IPS-20b (cell line): ENCODE results near the gene REM2.
"Not testable (repeated sequence)": the region's sequence is repeated elsewhere in the genome, so short reads cannot be mapped to it uniquely, and the experiment has no call there.

ENCODE experiments used
- H3K27ac ChIP-seq: one replicate; pipeline ENCODE4 v1.5.1; 2013; ENCODE audit warnings: low read length
- H3K27me3 ChIP-seq: 2 replicates; pipeline ENCODE4 v1.6.1; 2013; ENCODE audit warnings: mild to moderate bottlenecking, low read length, inconsistent platforms; ENCODE audit not compliant: insufficient read depth
- H3K36me3 ChIP-seq: 2 replicates; pipeline ENCODE4 v1.6.1; 2013; ENCODE audit warnings: low read depth, mild to moderate bottlenecking, inconsistent platforms, low read length, moderate library complexity; ENCODE audit not compliant: insufficient read depth
- H3K4me1 ChIP-seq: 2 replicates; pipeline ENCODE4 v1.6.1; 2013; ENCODE audit warnings: mild to moderate bottlenecking, control low read depth, inconsistent platforms, low read length, moderate library complexity; ENCODE audit not compliant: insufficient read depth
- H3K4me3 ChIP-seq: 2 replicates; pipeline ENCODE4 v1.5.1; 2013; ENCODE audit warnings: mild to moderate bottlenecking, low read length, inconsistent platforms
- H3K9ac ChIP-seq: 2 replicates; pipeline ENCODE4 v1.6.1; 2013; ENCODE audit warnings: low read depth, mild to moderate bottlenecking, inconsistent platforms, low read length, moderate library complexity
- H3K9me3 ChIP-seq: 2 replicates; pipeline ENCODE4 v1.6.1; 2013; ENCODE audit warnings: mild to moderate bottlenecking, low read depth, low read length, inconsistent platforms; ENCODE audit not compliant: insufficient read depth

Gene REM2

GRCh38 chr14:22907429-22907828, 24.4 kb downstream of the REM2 start:
- no peaks in the 10 kb centered on the region for H3K9me3 ChIP-seq
- no peak overlapping the region for H3K4me3 ChIP-seq
- no peaks in the 10 kb centered on the region for H3K27me3 ChIP-seq
- no peak overlapping the region for H3K27ac ChIP-seq
- H3K9ac ChIP-seq, result no peak overlapping the region
- no peaks in the 10 kb centered on the region for H3K4me1 ChIP-seq
- H3K36me3 ChIP-seq, result peaks cover 86% of the 10 kb centered on the region

- H3K36me3 ChIP-seq, result peaks cover 75% of the 10 kb centered on the region
- no peak overlapping the region for H3K4me3 ChIP-seq
- H3K27ac ChIP-seq, result no peak overlapping the region
- no peak overlapping the region for H3K9ac ChIP-seq
- no peaks in the 10 kb centered on the region for H3K27me3 ChIP-seq
- no peaks in the 10 kb centered on the region for H3K9me3 ChIP-seq
- no peaks in the 10 kb centered on the region for H3K4me1 ChIP-seq
Observed at GRCh38 chr14:22908601-22909000, 25.6 kb downstream of the REM2 start.

- H3K4me3 ChIP-seq, result no peak overlapping the region
- H3K27me3 ChIP-seq, result no peaks in the 10 kb centered on the region
- no peaks in the 10 kb centered on the region for H3K4me1 ChIP-seq
- no peak overlapping the region for H3K9ac ChIP-seq
- H3K9me3 ChIP-seq, result no peaks in the 10 kb centered on the region
- no peak overlapping the region for H3K27ac ChIP-seq
- H3K36me3 ChIP-seq, result peaks cover 53% of the 10 kb centered on the region
Observed at GRCh38 chr14:22910916-22911315, 27.9 kb downstream of the REM2 start.

DNA sequence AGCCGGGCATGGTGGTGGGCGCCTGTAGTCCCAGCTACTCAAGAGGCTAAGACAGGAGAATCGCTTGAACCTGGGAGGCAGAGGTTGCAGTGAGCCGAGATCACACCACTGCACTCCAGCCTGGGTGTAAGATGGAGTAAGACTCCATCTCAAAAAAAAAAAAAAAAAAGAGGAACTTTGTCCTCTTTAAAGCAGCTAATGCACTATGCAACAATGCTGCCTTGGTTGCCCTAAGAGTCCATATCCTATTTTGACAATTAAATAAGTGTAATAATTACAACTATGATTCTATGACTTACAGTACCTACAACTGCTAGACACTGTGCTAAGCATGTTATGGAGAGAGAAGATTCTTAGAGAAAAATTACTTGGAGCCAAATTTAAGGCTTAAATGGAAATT, 31.8 kb downstream of the REM2 start:
- not testable (repeated sequence) for H3K27ac ChIP-seq
- peaks cover 31% of the 10 kb centered on the region for H3K36me3 ChIP-seq

DNA sequence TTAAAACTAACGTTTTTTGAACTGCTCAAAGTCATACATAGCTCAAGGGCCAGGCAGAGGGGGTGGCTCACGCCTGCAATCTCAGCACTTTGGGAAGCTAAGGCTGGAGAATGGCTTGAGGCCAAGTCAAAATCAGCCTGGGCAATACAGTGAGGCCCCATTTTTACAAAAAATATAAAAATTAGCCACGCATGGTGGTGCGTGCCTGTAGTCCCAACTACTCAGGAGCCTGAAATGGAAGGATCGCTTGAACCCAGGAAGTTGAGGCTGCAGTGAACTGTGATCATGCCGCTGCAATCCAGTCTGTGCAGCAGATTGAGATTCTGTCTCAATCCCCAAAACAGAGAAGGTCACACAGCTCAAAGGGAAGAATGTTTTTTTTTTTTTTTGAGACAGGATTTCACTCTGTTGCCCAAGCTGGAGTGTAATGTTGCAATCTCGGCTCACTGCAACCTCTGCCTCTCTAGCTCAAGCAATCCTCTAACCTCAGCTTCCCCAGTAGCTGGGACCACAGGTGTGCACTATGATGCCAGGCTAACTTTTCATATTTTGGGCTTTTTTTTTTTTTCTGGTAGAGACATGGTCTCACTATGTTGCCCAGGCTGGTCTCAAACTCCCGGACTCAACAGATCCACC, 33.0 kb downstream of the REM2 start:
- Histone ChIP-seq H3K27me3 (no peaks in the 10 kb centered on the region), H3K9me3 (no peaks in the 10 kb centered on the region), H3K36me3 (peaks cover 39% of the 10 kb centered on the region), H3K4me3 (no peak overlapping the region), H3K9ac (no peak overlapping the region), H3K4me1 (peaks cover 6% of the 10 kb centered on the region), H3K27ac (no peak overlapping the region)

More for the DNA sequence above, 31.8 kb downstream of the REM2 start:
- not testable (repeated sequence) for H3K9ac ChIP-seq, H3K27me3 ChIP-seq, H3K9me3 ChIP-seq, H3K4me1 ChIP-seq, H3K4me3 ChIP-seq

DNA sequence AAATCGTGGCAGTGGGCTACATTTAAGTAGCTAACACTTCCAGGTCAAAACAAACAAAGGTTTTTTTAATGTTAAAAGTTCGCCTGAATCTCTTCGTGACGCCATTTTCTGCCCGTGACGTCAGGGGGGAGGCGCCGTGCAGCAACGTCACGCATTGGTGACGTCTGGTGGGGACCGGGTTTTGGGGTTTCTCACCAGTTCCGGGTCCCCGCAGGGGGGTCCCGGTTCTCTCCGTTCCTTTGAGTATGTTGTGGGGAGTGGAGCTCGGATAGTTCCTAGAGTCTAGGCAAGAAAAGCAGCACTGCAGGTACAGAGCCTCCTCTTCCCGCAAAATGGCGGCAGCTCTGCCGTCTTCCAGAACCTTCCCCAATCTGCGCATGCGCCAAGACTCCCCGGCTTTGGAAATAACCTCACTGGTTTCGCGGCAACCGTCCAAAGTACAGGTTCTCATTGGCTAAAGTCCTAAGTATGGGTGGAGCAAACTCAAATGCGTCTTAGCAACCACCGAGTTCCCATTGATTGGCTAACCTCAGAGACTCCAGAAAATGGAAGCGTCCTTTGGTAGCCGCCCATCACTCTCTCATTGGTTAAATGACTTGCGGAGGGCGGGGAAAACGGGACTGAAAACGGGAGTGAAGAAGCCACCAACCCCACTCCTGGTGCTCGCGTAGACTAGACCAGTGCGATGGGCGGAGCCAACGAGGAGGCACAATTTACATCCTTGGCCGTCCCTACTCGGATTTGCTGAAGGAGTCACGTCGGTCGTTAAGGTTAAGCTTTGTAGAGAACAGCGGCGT, 36.0 kb downstream of the REM2 start, which contains the start of gene RBM23:
TSS of gene RBM23 (minus strand) at position 346 of the 797 bp plus-strand sequence.
- no peaks in the 10 kb centered on the region for H3K27me3 ChIP-seq
- H3K9me3 ChIP-seq, result no peaks in the 10 kb centered on the region
- H3K4me3 ChIP-seq, result peak within 1 kb of the TSS; percentile 96
- peaks cover 6% of the 10 kb centered on the region for H3K4me1 ChIP-seq
- H3K27ac ChIP-seq, result peak within 1 kb of the TSS; percentile 90
- H3K9ac ChIP-seq, result peak within 1 kb of the TSS; percentile 92
- H3K36me3 ChIP-seq, result peaks cover 58% of the 10 kb centered on the region

DNA sequence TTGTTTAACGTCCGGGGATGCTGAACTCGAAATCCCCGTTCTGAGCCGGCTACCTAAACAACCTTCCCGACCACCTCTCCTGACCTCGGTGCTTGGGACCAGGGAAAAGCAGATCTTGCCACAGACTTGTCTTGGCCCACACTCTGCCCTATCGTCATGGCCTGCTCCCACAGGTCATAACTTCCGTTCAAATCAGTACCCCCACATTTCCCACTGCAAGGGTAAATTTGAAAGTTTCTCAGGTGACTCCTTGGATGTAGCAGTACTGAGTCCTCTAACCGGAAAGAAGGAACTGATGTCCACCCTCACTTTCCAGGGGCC, 36.5 kb downstream of the REM2 start:
- peak overlapping the region; percentile 79; the same call in 1 of the 2 replicates for H3K9ac ChIP-seq
- H3K27me3 ChIP-seq, result no peaks in the 10 kb centered on the region
- H3K9me3 ChIP-seq, result no peaks in the 10 kb centered on the region
- H3K4me1 ChIP-seq, result peaks cover 6% of the 10 kb centered on the region
- peak overlapping the region; percentile 70 for H3K4me3 ChIP-seq
- peak overlapping the region; percentile 82 for H3K27ac ChIP-seq
- H3K36me3 ChIP-seq, result peaks cover 63% of the 10 kb centered on the region

GRCh38 chr14:22920697-22921096, 37.7 kb downstream of the REM2 start:
- Histone ChIP-seq H3K36me3 (peaks cover 75% of the 10 kb centered on the region), H3K4me1 (peaks cover 6% of the 10 kb centered on the region), H3K27me3 (no peaks in the 10 kb centered on the region), H3K9me3 (no peaks in the 10 kb centered on the region), H3K4me3 (no peak overlapping the region), H3K9ac (no peak overlapping the region), H3K27ac (no peak overlapping the region)

- Histone ChIP-seq H3K9ac (no peak overlapping the region), H3K27ac (no peak overlapping the region), H3K4me1 (peaks cover 6% of the 10 kb centered on the region), H3K27me3 (no peaks in the 10 kb centered on the region), H3K36me3 (peaks cover 76% of the 10 kb centered on the region), H3K4me3 (no peak overlapping the region), H3K9me3 (no peaks in the 10 kb centered on the region)
Observed at GRCh38 chr14:22922294-22922693, 39.3 kb downstream of the REM2 start.

GRCh38 chr14:22923746-22924145, 40.7 kb downstream of the REM2 start:
- Histone ChIP-seq H3K9me3 (no peaks in the 10 kb centered on the region), H3K9ac (no peak overlapping the region), H3K4me3 (no peak overlapping the region), H3K36me3 (peaks cover 77% of the 10 kb centered on the region), H3K27ac (no peak overlapping the region), H3K4me1 (peaks cover 6% of the 10 kb centered on the region), H3K27me3 (no peaks in the 10 kb centered on the region)

DNA sequence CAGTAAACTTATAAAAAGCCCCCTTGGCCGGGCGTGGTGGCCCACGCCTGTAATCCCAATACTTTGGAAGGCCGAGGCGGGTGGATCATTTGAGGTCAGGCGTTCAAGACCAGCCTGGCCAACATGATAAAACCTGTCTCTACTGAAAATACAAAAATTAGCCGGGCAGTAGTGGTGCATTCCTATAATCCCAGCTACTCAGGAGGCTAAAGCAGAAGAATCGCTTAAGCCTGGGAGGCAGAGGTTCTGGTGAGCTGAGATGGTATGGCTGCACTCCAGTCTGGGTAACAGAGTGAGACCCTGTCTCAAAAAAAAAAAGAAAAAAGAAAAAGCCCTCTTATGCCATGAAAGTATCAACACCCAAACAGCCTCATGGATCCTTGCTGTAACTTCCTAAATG, 42.5 kb downstream of the REM2 start:
- no peaks in the 10 kb centered on the region for H3K27me3 ChIP-seq
- no peak overlapping the region for H3K27ac ChIP-seq
- no peak overlapping the region for H3K4me3 ChIP-seq
- peaks cover 68% of the 10 kb centered on the region for H3K36me3 ChIP-seq
- no peaks in the 10 kb centered on the region for H3K9me3 ChIP-seq
- H3K4me1 ChIP-seq, result no peaks in the 10 kb centered on the region
- H3K9ac ChIP-seq, result no peak overlapping the region

DNA sequence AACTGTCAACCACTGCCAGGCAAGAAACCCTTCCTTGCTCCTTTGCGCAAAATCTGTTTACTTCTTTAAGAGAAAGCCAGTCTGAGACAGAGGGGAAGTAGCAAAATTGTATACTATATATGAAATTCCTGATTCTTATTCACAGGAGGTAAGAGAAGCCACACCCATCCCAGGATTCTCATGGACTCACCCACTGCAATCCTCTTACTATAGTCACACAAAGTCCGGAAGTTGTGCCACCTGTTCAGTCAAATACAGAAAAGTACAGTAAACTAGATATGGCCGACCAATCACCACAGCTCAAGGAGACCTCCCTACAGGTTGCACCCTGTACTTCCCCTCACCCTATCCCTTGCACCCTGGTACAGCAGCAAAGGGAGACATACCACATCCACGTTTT, 43.3 kb downstream of the REM2 start:
- no peaks in the 10 kb centered on the region for H3K27me3 ChIP-seq
- H3K27ac ChIP-seq, result no peak overlapping the region
- H3K36me3 ChIP-seq, result peaks cover 60% of the 10 kb centered on the region
- H3K9ac ChIP-seq, result no peak overlapping the region
- H3K4me3 ChIP-seq, result no peak overlapping the region
- no peaks in the 10 kb centered on the region for H3K4me1 ChIP-seq
- H3K9me3 ChIP-seq, result no peaks in the 10 kb centered on the region
